Endodermal cell (in vitro differentiated cells): ENCODE data around the gene TMEM238. TPM values are rescaled to one million over a fixed set of nuclear protein-coding genes. Genes with fewer than 3 reads are reported as not detected.

Source experiments
- DNase-seq: peaks from one replicate; pipeline ENCODE4 v3.0.0-alpha.2; 2017
- H3K27ac ChIP-seq: 2 replicates; pipeline ENCODE4 v1.5.1; 2013; ENCODE audit warnings: mild to moderate bottlenecking, low read depth, low read length, moderate library complexity
- H3K27me3 ChIP-seq: 2 replicates; pipeline ENCODE4 v1.6.1; 2013; ENCODE audit warnings: mild to moderate bottlenecking, low read length, moderate library complexity; ENCODE audit not compliant: insufficient read depth, control insufficient read depth, poor library complexity, severe bottlenecking
- H3K36me3 ChIP-seq: 2 replicates; pipeline ENCODE4 v1.7.0; 2013; ENCODE audit warnings: mild to moderate bottlenecking, low read length, moderate library complexity; ENCODE audit not compliant: control insufficient read depth, insufficient read depth
- H3K4me1 ChIP-seq: one replicate; pipeline ENCODE4 v1.7.0; 2013; ENCODE audit warnings: low read length; ENCODE audit not compliant: control insufficient read depth, insufficient read depth
- H3K4me3 ChIP-seq: 2 replicates; pipeline ENCODE4 v1.5.1; 2013; ENCODE audit warnings: mild to moderate bottlenecking, low read length, moderate library complexity
- H3K9ac ChIP-seq: 2 replicates; pipeline ENCODE4 v1.6.1; 2013; ENCODE audit warnings: mild to moderate bottlenecking, low read length, moderate library complexity; ENCODE audit not compliant: poor library complexity, severe bottlenecking; ENCODE audit errors: extremely low read depth
- H3K9me3 ChIP-seq: 2 replicates; pipeline ENCODE4 v1.6.1; 2013; ENCODE audit warnings: mild to moderate bottlenecking, low read length, moderate library complexity; ENCODE audit not compliant: control insufficient read depth
- H3K27ac Mint-ChIP-seq: 2 replicates; pipeline ENCODE4 v1.8.0; 2020; ENCODE audit warnings: mixed read lengths
- H3K27me3 Mint-ChIP-seq: 2 replicates; pipeline ENCODE4 v1.8.0; 2021; ENCODE audit warnings: mild to moderate bottlenecking, mixed read lengths; ENCODE audit not compliant: insufficient read depth
- H3K36me3 Mint-ChIP-seq: 2 replicates; pipeline ENCODE4 v1.8.0; 2020; ENCODE audit warnings: low read depth, mixed read lengths
- H3K4me1 Mint-ChIP-seq: 2 replicates; pipeline ENCODE4 v1.8.0; 2020; ENCODE audit warnings: mixed read lengths
- H3K4me3 Mint-ChIP-seq: 2 replicates; pipeline ENCODE4 v1.8.0; 2020; ENCODE audit warnings: mild to moderate bottlenecking, moderate library complexity, mixed read lengths
- H3K9me3 Mint-ChIP-seq: 2 replicates; pipeline ENCODE4 v1.8.0; 2020; ENCODE audit warnings: mild to moderate bottlenecking, mixed read lengths
- WGBS, 2 experiments: methylation state at CpG; one replicate each; pipeline versions ENCODE4 v1.1.5 to v1.1.7; 2013; ENCODE audit warnings: missing lambda C conversion rate in 2 of 2, mixed read lengths in 1 of 2; ENCODE audit not compliant: insufficient coverage in 1 of 2, insufficient read length in 1 of 2; 5-methylcytosine and 5-hydroxymethylcytosine counted together
- long read RNA-seq, 4 experiments: library from polyadenylated mRNA in 2 of 4; library from RNA in 1 of 4; library from capped mRNA in 1 of 4; stranded (forward) in 3 of 4; unstranded in 1 of 4; transcript quantifications; one replicate each; pipeline ENCODE4 v2.0.0, GENCODE V29; 2020 to 2021; ENCODE audit warnings: inconsistent platforms in 1 of 4
- polyA plus RNA-seq, 2 experiments: library from polyadenylated mRNA; stranded (reverse); fragments of 50-300 nt; gene quantifications; one replicate each; pipeline ENCODE4 v1.2.3, GENCODE V29; 2013
- total RNA-seq, 2 donors: library from RNA; stranded (reverse); fragmentation: NEBNext Ultra II Directional in 1 of 2; extraction: Animal tissue kit (Norgen Biotek cat#: 25700) in 1 of 2; gene quantifications; 2 replicates in 1 of 2; 3 replicates in 1 of 2; pipeline ENCODE4 v1.2.1, GENCODE V29; 2021
- TF ChIP-seq, protein P1 (sequence below): fragments of 200-600 bp; sonication (generic); conservative IDR thresholded peaks from 2 replicates; pipeline ENCODE4 v1.5.0; 2021; ENCODE audit warnings: antibody characterized with exemption, mild to moderate bottlenecking

Gene TMEM238
- 1 to 10 TPM; 3.9 to 4.4 TPM for total RNA-seq
- 0.32 TPM for polyA plus RNA-seq (2013, experiment 1 of 2)
- not detected for polyA plus RNA-seq (2013, experiment 2 of 2)
- long read RNA-seq, experiment 1, partial matches to known transcripts, result 0 of 2 reads
- long read RNA-seq, experiment 1, other reads (novel, unspliced or antisense), result 0 of 2 reads
- long read RNA-seq, experiment 2, transcript TMEM238-201 (2 exons, 1,000 nt), result major isoform, 7 of 7 reads
- long read RNA-seq, experiment 2, partial matches to known transcripts, result 0 of 7 reads
- long read RNA-seq, experiment 2, other reads (novel, unspliced or antisense), result 0 of 7 reads
- long read RNA-seq, experiment 3, result 0 reads
- long read RNA-seq, experiment 4, result 0 reads

GRCh38 chr19:55384131-55384919 is at the start of gene TMEM238:
TSS of gene TMEM238 (minus strand) at chr19:55384292. CDS start at chr19:55384259, 33 bp downstream.
- H3K4me1 ChIP-seq, result peaks cover 14% of the 10 kb centered on the region
- WGBS, 2 experiments, result 35 to 63% methylated on average over 37 to 72 of the region's 72 CpGs
- Mint-ChIP-seq H3K27me3 (peaks cover 24% of the 10 kb centered on the region), H3K9me3 (no peaks in the 10 kb centered on the region), H3K27ac (peak within 1 kb of the TSS; percentile 97), H3K4me1 (peaks cover 29% of the 10 kb centered on the region), H3K4me3 (peak within 1 kb of the TSS; percentile 98), H3K36me3 (peaks cover 35% of the 10 kb centered on the region)
- H3K27me3 ChIP-seq, result no peaks in the 10 kb centered on the region
- TF ChIP-seq, protein P1, sequence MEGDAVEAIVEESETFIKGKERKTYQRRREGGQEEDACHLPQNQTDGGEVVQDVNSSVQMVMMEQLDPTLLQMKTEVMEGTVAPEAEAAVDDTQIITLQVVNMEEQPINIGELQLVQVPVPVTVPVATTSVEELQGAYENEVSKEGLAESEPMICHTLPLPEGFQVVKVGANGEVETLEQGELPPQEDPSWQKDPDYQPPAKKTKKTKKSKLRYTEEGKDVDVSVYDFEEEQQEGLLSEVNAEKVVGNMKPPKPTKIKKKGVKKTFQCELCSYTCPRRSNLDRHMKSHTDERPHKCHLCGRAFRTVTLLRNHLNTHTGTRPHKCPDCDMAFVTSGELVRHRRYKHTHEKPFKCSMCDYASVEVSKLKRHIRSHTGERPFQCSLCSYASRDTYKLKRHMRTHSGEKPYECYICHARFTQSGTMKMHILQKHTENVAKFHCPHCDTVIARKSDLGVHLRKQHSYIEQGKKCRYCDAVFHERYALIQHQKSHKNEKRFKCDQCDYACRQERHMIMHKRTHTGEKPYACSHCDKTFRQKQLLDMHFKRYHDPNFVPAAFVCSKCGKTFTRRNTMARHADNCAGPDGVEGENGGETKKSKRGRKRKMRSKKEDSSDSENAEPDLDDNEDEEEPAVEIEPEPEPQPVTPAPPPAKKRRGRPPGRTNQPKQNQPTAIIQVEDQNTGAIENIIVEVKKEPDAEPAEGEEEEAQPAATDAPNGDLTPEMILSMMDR, result no peak
- peak within 1 kb of the TSS; percentile 99 for H3K4me3 ChIP-seq
- peak within 1 kb of the TSS; percentile 88 for H3K9ac ChIP-seq
- peak within 1 kb of the TSS; percentile 25 for H3K27ac ChIP-seq
- DNase-seq, result peak; percentile 69
- peaks cover 30% of the 10 kb centered on the region for H3K36me3 ChIP-seq
- peaks cover 3% of the 10 kb centered on the region for H3K9me3 ChIP-seq

DNA sequence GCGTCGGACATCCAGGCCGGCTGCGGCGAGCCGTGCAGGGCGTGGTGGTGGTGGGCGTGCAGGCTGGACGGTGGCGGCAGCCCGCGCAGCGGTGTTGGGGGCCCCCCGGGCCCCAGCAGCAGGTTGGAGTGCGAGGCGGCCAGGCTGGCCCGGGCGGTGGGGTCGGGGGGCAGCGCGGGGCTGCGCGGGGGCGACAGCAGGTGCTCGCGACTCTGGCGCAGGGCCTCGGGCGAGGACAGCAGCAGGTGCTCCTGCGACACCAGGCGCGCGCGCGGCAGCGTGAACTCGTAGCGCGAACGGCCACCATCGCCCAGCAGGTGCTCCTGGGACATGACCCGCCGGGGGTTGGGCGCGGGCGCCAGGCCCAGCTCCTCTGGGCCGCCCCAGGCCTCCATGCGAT is 49.2 kb upstream of the TMEM238 start:
- no peaks in the 10 kb centered on the region for H3K4me1 ChIP-seq
- Mint-ChIP-seq H3K27ac (no peak overlapping the region), H3K36me3 (no peaks in the 10 kb centered on the region), H3K4me1 (no peaks in the 10 kb centered on the region), H3K9me3 (no peaks in the 10 kb centered on the region), H3K27me3 (peaks cover 36% of the 10 kb centered on the region), H3K4me3 (no peak overlapping the region)
- peak; percentile 29 for DNase-seq
- H3K27me3 ChIP-seq, result peaks cover 45% of the 10 kb centered on the region
- TF ChIP-seq, protein P1, result no peak
- H3K36me3 ChIP-seq, result no peaks in the 10 kb centered on the region
- H3K9me3 ChIP-seq, result no peaks in the 10 kb centered on the region
- H3K9ac ChIP-seq, result no peak overlapping the region
- no peak overlapping the region for H3K4me3 ChIP-seq
- WGBS, 2 experiments, result 71 to 87% methylated on average over 47 to 48 of the region's 48 CpGs
- H3K27ac ChIP-seq, result no peak overlapping the region

DNA sequence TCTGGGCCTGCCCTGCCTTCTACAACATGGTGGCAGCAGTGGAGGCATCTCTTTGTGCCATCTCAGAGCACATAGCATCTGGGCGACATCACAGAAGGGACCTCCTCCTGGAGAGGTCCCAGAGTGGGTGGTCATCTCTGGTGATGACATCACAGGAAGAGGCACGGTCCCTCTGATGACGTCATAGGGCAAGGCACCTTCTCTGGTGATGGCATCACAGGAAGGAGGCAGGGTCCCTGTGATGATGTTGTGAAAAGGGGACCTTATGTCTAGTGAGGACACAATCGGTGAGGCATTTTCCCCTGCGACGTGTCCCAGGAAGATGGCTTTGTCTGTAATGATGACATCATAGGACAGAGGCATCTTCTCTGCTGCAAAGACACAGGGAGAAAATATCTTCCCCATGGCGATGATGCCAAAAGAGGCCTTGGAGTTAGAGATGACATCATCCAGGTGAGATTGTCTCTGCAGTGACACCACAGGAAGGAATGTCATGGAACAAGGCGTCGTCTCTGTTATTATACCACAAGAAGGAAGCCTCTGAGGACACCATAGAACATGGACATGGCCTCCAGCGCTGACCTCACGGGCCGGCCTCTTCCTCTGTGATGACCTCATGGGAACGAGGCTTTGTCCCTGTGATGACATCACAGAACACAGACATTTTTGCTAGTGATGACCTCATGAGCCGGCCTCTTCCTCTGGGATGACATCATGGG is 48.3 kb upstream of the TMEM238 start:
- no peaks in the 10 kb centered on the region for H3K4me1 ChIP-seq
- no peak overlapping the region for H3K4me3 ChIP-seq
- no peak overlapping the region for H3K9ac ChIP-seq
- TF ChIP-seq, protein P1, result no peak
- H3K9me3 ChIP-seq, result no peaks in the 10 kb centered on the region
- H3K27me3 Mint-ChIP-seq, result peaks cover 32% of the 10 kb centered on the region
- H3K27me3 ChIP-seq, result peaks cover 36% of the 10 kb centered on the region
- 88 to 92% methylated on average over 14 of the region's 14 CpGs for WGBS, 2 experiments
- H3K9me3 Mint-ChIP-seq, result no peaks in the 10 kb centered on the region
- H3K36me3 Mint-ChIP-seq, result no peaks in the 10 kb centered on the region
- H3K36me3 ChIP-seq, result no peaks in the 10 kb centered on the region
- no peaks in the 10 kb centered on the region for H3K4me1 Mint-ChIP-seq
- peak; percentile 23 for DNase-seq
- H3K27ac ChIP-seq, result no peak overlapping the region
- no peak overlapping the region for H3K27ac Mint-ChIP-seq
- H3K4me3 Mint-ChIP-seq, result no peak overlapping the region
